Measurements from ENCODE around the gene MATN3. TPM values are rescaled to one million over a fixed set of nuclear protein-coding genes. Genes with fewer than 3 reads are reported as not detected.
"Not testable (repeated sequence)": the region's sequence is repeated elsewhere in the genome, so short reads cannot be mapped to it uniquely, and the experiment has no call there.

Gene MATN3
- 3.7 TPM for polyA plus RNA-seq (ENCODE audit: insufficient read length)
- long read RNA-seq, donor 1, partial matches to known transcripts: 0 of 4 reads
- long read RNA-seq, donor 1, other reads (novel, unspliced or antisense): 0 of 4 reads
- long read RNA-seq, donor 2: 0 reads
- long read RNA-seq, donor 3, partial matches to known transcripts: 0 of 1 reads
- long read RNA-seq, donor 3, other reads (novel, unspliced or antisense): 0 of 1 reads
- long read RNA-seq, donor 4: 0 reads
- long read RNA-seq, donor 5, partial matches to known transcripts: 0 of 3 reads
- long read RNA-seq, donor 5, other reads (novel, unspliced or antisense): 0 of 3 reads
- long read RNA-seq, donor 6: 0 reads
- long read RNA-seq, donor 7, partial matches to known transcripts: 0 of 2 reads
- long read RNA-seq, donor 7, other reads (novel, unspliced or antisense): 0 of 2 reads
- long read RNA-seq, donor 8: 0 reads

GRCh38 chr2:20012282-20013125 is at the start of gene MATN3:
Gene MATN3 (minus strand): TSS chr2:20012668. CDS start chr2:20012631, 37 bp downstream.
- no peak for DNase-seq

- no peak for DNase-seq
Measured at GRCh38 chr2:20061940-20062339, 49.5 kb upstream of the MATN3 start.

- DNase-seq: no peak
Measured at GRCh38 chr2:20061476-20061875, 49.0 kb upstream of the MATN3 start.

- DNase-seq: no peak
Measured at GRCh38 chr2:20060106-20060505, 47.6 kb upstream of the MATN3 start.

- no peak for DNase-seq
Measured at GRCh38 chr2:20057268-20057667, 44.8 kb upstream of the MATN3 start.

- DNase-seq: no peak
Measured at GRCh38 chr2:20054931-20055330, 42.5 kb upstream of the MATN3 start.

GRCh38 chr2:20054119-20054518 is 41.7 kb upstream of the MATN3 start:
- no peak for DNase-seq

GRCh38 chr2:20052861-20053281 is 40.4 kb upstream of the MATN3 start:
- DNase-seq: peak; percentile 63

- DNase-seq: peak; percentile 46
Measured at GRCh38 chr2:20052229-20052851, 39.9 kb upstream of the MATN3 start.

GRCh38 chr2:20051532-20052228 is 39.2 kb upstream of the MATN3 start, which contains the start of gene LAPTM4A:
Gene LAPTM4A (minus strand): TSS chr2:20051628. CDS start chr2:20051520, 108 bp downstream.
- DNase-seq: peak; percentile 99

GRCh38 chr2:20050646-20051531 is 38.4 kb upstream of the MATN3 start:
- peak; percentile 68 for DNase-seq

- DNase-seq: peak; percentile 75
Measured at GRCh38 chr2:20050104-20050645, 37.7 kb upstream of the MATN3 start.

GRCh38 chr2:20049637-20050036 is 37.2 kb upstream of the MATN3 start:
- no peak for DNase-seq

- DNase-seq: no peak
Measured at GRCh38 chr2:20048488-20049448, 36.3 kb upstream of the MATN3 start.

GRCh38 chr2:20045712-20046292 is 33.3 kb upstream of the MATN3 start:
- not testable (repeated sequence) for DNase-seq

GRCh38 chr2:20044778-20045177 is 32.3 kb upstream of the MATN3 start:
- DNase-seq: no peak

- DNase-seq: no peak
Measured at GRCh38 chr2:20042531-20042930, 30.1 kb upstream of the MATN3 start.

GRCh38 chr2:20040489-20041172 is 28.2 kb upstream of the MATN3 start:
- DNase-seq: no peak
